Activated CD8-positive, alpha-beta memory T cell treated with anti-CD3 and anti-CD28 coated beads for 48 hours (primary cell): ENCODE measurements around the gene ERLEC1.
"Not testable (repeated sequence)": the region's sequence is repeated elsewhere in the genome, so short reads cannot be mapped to it uniquely, and the experiment has no call there.

Experiments used
- DNase-seq, 3 experiments: peaks; one replicate each; pipeline ENCODE4 v3.0.0-alpha.2; 2020; ENCODE audit warnings: low read depth in 2 of 3, low spot score in 2 of 3

ERLEC1 gene

DNA sequence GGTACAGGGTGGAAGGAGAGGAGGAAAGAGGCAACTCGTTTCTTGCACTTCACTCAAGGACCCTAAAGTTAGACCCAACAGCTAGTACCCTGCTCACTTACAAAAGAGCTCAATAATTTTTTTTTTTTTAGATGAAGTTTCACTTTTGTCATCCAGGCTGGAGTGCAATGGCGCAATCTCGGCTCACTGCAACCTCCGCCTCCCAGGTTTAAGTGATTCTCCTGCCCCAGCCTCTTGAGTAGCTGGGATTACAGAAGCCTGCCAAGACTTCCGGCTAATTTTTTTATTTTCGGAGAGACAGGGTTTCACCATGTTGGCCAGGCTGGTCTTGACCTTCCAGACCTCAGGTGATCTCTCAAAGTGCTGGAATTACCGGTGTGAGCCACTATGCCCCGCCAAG is 4.2 kb upstream of the ERLEC1 start:
- no peak for DNase-seq

- no peak for DNase-seq
These were observed 2.4 kb upstream of the ERLEC1 start for GRCh38 chr2:53784436-53784835.

DNA sequence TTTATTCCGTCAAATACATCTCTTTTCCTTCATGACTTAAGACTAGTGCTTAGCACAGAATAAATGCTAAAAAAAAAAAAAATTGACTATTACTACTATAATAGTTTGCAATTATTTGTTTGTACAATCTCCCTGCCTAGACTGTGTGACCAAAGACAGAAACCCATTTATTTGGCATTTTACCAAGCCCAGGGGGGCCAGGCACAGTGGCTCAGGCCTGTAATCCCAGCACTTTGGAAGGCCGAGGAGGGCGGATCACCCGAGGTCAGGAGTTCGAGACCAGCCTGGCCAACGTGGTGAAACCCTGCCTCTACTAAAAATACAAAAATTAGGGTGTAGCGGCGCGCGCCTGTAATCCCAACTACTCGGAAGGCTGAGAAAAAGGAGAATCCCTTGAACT is 1.5 kb upstream of the ERLEC1 start:
- no peak for DNase-seq

DNA sequence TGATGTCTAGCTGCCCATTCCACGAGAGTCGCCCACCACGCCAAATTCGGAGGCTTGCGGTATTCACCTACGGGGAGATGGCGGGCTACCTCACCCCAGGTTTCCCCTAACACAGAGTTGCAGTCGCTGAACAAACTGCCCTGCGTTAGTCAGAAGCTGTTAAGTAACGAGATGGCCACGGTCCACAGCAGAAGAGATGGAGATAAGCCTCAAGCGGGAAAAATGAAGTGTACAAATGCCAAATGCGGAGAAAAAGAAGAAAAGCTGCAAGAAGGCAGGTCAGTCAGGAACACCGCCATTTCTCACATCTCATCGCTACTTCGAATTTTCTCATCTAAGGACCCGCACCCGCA is 516 bp upstream of the ERLEC1 start:
- peak in 1 of 3 experiments; percentile 16 for DNase-seq

GRCh38 chr2:53787614-53788289 is 908 bp downstream of the ERLEC1 start:
- DNase-seq, result no peak

DNA sequence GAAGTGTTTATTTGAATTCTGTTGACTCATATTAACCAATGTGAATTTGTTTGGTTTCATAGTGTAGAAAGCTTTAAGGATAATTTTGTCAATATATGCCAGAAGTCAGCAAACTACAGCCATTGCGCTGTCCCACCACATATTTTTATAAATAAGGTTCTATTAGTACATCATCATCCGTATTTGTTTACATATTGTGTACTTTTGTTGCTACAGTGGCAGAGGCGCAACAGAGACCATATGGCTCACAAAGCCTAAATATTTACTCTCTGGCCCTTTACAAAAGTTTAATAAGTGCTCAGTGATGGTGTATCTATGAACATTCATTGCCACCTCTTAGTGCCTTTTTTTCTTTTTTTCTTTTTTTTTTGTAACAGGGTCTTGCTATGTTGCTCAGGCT is 6.4 kb downstream of the ERLEC1 start:
- no peak for DNase-seq

- DNase-seq, result no peak
These were observed 7.0 kb downstream of the ERLEC1 start for GRCh38 chr2:53793821-53794220.

DNA sequence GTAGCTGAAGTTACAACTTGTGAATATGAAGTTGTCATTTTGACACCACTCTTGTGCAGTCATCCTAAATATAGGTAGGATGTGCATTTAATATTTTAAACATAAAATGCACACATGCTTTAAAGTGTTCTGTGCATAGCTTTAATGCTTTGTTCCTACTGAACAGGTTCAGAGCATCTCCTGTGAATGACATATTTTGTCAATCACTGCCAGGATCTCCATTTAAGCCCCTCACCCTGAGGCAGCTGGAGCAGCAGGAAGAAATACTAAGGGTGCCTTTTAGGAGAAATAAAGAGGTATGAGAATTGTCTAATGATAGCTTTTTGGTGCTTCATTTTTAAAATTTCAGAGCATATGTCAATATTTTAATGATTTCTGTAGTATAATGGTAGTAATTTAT is 14.7 kb downstream of the ERLEC1 start:
- DNase-seq, result no peak

GRCh38 chr2:53802617-53803151 is 15.8 kb downstream of the ERLEC1 start:
- no peak for DNase-seq

DNA sequence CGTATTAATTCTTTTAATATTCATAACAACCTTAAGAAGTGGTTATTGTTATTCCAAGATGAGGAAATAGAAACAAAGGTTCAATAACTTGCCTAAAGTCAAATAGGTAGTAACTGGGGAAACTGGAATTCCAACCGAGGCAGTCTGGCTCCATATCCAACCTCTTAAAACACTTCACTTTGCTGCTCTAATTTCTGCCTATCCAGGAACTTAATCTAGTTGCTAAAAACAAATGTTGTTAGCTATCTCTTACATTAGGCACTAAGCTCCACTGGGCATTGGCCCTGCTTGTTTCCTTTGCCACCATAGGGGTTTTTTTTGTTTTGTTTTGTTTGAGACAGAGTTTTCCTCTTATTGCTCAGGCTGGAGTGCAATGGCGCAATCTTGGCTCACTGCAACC is 24.8 kb downstream of the ERLEC1 start:
- DNase-seq, result no peak

DNA sequence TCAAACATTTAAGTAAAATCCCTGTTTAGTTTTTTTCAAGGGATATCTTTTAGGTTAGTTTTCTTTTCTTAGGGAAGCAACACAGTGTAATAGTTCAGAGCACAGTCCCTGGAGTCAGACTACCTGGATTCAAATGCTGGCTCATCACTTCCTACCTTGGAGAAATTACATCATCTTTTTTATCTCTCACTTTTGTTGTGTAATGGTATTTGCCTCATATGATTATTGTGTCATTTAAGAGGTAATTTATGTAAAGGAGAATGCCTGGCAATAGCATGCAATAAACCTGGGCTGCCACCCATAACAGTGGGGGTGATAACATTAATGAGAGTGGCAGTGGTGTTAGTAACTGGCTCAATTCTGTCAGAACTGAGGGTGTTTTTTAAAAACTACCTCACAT is 26.3 kb downstream of the ERLEC1 start:
- DNase-seq, result no peak

DNA sequence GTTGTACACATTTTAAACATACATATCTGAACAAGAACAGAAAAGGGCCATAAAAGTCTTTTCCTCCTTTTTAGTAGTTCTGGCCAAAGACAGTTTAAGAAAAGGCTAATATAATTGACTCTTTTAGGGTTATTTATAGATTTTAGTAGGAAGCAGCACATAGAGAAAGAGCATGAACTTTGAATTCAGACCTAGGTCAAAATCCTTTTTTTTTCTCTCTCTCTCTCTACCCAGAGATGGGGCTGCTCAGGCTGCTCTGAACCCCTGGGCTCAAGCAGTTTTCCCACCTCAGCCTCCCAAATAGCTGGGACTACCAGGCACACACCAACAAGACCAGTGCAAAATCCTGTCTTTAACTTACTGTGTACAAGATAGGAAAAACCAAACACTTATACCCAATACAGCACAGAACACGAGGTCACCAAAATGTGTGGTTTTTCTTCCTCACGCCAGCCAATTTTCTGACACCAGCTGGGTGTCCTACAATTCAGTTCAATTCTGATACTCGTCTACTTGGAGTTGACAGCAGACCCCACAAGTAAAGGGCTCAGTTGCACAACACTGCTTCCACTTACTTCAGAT is 32.1 kb downstream of the ERLEC1 start:
- DNase-seq, result no peak

- DNase-seq, result no peak
These were observed 32.8 kb downstream of the ERLEC1 start for GRCh38 chr2:53819634-53820033.

GRCh38 chr2:53820048-53820447 is 33.2 kb downstream of the ERLEC1 start:
- no peak for DNase-seq

GRCh38 chr2:53820711-53821110 is 33.9 kb downstream of the ERLEC1 start:
- DNase-seq, result no peak

- DNase-seq, result no peak
These were observed 35.0 kb downstream of the ERLEC1 start for GRCh38 chr2:53821810-53822209.

- DNase-seq, result not testable (repeated sequence)
These were observed 36.8 kb downstream of the ERLEC1 start for GRCh38 chr2:53823639-53824038.

- DNase-seq, result no peak
These were observed 39.2 kb downstream of the ERLEC1 start for GRCh38 chr2:53826030-53826410.

- DNase-seq, result no peak
These were observed 39.9 kb downstream of the ERLEC1 start for GRCh38 chr2:53826587-53827397.

DNA sequence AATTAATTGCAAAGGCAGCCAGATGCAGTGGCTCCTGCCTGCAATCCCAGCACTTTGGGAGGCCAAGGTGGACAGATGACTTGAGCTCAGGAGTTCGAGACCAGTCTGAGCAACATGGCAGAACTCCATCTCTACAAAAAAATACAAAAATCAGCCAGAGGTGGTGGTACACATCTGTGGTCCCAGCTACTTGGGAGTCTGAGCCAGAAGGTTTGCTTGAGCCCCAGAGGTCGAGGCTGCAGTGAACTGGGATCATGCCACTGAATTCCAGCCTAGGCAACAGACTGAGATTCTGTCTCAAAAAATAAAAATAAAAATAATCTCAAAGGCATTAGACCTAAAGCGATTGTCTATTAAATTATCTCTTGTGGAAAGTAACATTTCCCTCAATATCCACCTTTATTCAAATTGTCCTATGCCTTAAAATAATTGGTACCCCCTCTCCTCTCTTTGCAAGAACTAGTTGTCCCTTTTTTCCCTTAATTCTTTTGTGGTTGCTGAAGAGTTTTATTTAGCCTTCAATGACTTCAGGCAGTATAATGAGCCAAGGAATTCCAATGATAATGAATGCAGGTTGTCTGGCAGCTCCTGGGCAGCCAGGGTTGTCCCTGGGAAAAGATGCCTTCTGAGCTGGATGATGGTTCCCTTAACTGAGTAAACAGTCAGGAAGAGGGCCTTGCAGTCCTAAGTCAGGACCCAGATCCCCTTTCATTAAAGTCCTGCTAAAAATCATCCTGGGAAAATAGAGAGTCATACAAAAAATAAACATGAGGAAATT is 40.7 kb downstream of the ERLEC1 start:
- no peak for DNase-seq

- DNase-seq, result no peak
These were observed 41.5 kb downstream of the ERLEC1 start for GRCh38 chr2:53828331-53828730.
